ENCODE results near the gene DDRGK1.

The DDRGK1 gene

DNA sequence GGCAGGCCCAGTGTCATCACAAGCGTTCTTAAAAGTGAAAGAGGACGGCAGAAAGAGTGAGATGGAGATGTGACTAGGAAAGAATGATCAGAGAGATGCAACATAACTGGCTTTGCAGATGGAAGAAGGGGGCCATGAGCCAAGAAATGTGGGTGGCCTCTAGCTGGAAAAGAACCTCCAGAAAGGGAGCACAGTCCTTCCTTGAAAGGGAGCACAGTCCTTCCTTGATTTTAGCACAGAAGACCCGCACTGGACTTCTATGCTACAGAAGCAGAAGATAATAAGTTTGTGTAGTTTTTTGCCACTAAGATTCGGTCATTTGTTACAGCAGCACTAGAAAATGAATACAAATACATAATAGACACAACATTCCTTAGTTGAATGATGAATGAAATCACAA lies 24.2 kb downstream of the DDRGK1 start:
- DNase-seq: no peak

GRCh38 chr20:3177746-3178485 lies 26.6 kb downstream of the DDRGK1 start:
- DNase-seq: no peak

GRCh38 chr20:3175270-3175669 lies 29.2 kb downstream of the DDRGK1 start:
- no peak for DNase-seq

DNA sequence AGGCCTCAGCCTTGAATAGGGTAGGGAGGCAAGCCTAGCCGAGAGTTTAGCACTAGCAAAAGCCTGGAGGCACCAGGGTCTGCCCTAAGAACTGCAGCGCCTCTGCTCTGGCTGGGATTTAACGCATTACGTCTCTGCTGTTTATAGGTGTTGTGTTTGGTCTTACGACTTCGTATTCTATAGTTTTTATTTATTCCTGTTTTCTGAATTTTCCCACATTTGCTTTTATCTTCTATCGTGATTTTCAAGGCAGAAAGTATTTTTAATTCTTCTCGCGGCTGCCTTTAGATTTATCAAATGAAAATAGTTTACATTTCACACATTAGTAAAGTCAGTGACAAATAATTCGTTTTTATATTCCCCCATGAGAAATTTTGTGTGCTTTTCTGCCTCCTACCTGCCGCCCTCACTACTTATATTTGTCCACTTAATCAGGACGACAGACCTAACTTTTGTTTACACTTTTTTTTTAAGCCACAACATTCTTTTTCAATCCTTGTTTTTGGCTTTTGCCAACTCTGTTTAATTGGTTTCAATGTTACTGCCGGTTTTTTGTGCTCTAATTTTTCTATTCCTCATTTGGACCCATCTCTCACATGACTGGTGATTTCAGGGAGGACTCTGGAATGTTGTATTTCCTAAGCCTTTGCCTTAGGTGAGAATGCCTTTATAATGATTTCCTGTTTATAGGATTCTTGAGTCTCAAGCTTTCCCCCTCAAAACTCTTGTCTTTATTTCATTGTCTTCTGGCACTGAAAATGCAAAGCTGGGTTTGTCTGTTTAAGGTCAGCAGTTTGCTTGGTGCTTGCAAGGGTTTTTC lies 29.8 kb downstream of the DDRGK1 start:
- no peak for DNase-seq

- DNase-seq: peak; percentile 37
Observed at GRCh38 chr20:3173610-3174441, 30.7 kb downstream of the DDRGK1 start.

DNA sequence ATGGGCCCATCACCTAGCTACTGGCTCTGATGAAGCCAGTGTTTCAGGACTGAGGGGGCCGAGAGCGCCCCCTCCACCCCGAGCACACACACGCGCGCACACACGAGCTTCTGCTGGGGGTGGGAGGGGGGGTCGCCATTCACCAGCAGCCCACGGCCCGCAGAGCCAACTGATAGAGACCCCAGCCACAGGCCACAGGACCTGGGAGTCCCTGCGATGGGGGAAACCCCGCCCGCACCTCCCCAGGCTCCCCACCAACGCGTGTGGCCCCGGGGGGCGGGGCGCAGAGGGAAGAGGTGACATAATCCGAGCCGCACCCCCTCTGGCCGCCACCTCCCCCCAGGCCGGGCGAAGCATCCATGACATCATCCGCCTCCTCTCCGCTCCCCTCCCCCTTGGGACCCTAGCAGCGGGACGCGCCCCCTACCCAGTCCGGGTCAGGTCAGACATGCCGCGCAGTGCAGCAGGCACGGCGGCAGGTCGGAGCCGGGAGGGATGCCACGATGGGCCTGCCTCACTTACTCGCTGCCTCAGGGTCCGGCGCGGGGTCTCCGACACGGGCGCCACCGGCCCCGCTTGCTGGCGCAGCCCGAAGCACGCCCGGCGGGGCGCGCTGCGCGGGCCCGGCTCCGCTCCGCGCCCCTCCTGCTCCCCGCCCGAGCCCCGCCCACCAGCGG lies 31.4 kb downstream of the DDRGK1 start, which contains the start of gene LZTS3:
TSS of gene LZTS3 (minus strand) at position 617 of the 677 bp plus-strand sequence. CDS start 6,386 bp downstream, outside the sequence.
- peak; percentile 84 for DNase-seq

DNA sequence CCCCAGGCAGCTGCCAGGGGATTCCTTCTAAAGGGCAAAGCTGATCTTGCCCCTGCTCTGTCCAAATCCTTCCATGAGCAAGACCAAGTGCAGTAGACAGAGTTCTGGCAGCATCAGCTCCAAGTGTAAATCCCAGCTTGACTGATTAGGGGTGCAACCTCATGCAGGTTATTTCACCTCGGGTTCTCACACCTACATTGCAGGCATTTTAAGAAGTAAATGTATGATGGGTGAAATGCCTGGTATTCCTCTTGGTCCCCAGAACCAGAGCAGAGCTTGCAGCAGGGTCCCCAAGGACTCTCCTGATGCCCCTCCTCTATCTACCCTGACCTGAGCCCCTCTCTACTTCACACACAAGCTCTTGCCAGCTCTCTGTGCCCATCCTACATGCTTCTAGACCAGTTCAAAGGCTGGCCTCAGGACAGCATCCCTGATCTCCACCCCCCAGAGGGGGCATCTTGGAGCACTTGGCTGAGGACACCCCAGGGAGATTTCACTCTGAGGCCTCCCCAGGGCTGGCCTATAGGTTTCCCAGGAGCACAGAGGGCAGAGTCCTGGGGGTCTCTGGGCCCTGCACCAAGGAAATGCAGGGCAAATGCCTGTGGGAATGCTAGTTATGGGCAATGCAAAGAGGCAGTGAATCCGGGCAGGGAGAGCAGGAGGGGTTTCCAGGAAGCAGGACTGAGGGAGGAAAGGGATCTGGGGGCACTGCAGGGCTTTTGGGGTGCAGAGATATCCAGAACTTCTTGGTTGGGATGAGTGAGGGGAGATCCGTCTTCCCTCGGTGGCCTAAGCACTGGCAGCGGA lies 32.2 kb downstream of the DDRGK1 start:
- DNase-seq: peak; percentile 10

DNA sequence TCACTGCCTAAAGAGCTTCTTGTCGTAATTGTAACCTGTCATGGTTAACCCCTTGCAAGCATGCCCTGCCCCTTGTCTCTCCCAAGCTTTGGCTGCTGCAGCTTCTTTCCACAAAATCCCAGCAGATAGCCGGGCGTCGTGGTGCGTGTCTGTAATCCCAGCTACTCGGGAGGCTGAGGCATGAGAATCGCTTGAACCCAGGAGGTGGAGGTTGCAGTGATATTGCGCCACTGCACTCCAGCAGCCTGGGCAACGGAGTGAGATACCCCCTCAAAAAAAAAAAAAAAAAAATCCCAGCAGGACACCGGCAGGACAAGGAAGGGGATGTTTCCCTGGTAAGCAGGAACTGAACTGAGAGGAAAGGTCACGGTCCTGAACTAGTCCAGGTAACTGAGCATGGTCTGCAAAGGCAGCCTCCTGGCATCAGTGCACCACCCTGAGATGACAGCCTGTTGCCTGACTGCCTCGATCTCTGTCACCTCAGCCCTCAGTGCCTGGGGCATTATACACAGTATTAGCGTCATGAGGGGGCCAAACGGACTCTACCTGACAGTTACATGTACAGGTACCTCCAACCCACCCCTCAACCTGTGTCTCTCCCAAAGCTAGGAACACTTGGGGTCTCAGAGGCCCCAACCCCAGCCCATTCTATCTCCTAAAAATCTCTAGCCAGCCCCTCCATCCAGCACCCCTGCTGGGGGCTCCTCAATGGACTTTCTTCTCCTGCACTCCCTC lies 32.9 kb downstream of the DDRGK1 start:
- DNase-seq: no peak

DNA sequence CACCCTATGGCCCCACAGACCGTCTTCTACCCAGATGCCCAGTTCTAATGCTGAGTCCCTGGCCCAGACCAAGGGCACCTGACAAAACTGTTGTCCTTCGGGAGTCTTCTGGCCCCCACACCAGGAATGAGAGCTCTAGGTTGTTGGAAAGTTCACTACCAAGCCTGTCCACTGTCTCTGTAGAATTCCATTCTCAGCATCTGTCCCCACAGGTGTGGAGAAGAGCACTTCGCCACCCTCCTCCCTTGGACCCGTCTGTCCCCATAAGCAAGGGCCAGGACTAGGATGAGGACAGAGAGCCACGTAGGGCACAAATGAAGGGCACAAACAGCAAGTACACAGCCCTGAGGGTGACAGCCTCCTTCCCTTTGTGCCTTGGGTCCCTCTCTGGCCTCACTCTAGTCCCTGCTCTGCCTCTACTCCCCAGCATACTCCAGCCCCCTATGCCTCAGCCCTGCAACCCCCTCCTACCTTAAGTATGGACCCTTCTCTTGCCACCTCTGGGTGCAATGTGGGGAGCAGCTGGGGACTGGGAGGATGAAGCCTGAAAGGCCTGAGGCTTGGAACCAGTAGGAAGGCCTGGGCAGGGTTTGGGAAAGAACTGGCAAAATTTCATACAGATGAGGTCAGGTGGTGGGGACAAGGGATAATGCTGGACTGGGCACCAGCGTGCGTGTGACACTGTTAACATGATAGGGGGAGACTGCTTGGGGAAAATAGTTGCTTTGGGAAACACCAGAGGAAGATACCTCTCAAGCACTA lies 35.5 kb downstream of the DDRGK1 start:
- no peak for DNase-seq

DNA sequence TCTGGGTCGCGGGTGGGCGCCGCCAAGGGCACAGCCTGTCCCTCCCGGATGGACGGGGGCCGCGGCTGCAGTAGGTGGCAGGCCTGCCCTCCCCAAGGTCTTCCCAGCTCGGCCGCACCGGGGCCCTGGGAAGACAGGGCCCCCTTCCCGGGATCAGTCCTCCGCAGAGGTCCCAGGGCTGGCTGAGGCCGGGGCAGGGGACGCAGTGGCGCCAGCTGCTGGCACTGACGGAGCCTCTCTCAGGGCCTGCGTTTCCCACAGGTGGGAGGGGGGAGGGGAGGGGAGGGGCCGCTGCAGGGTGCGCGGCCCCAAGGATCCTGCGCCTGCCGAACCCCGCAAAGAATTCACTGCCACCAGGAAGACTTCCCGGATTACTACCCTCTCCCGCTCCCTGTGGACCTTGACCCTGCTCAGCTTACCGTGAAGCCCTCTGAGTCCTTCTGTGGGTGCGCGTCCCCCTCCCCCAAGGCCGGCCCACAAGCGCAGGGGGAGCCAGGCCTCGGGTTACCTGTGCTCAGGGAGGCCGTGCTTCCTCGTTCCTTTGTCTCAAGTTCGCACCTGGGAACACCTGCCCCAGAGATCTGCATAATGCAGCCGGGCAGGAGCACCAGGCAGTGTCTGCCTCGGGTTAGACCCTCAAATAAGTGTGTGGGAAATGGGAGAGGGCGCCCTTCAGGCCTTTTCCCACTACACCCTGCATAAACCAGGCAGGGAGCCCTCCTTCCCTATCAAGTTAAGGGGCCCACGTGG lies 36.2 kb downstream of the DDRGK1 start:
- no peak for DNase-seq

- DNase-seq: no peak
Observed at GRCh38 chr20:3167738-3168078, 36.8 kb downstream of the DDRGK1 start.

GRCh38 chr20:3166913-3167342 lies 37.6 kb downstream of the DDRGK1 start:
- no peak for DNase-seq

DNA sequence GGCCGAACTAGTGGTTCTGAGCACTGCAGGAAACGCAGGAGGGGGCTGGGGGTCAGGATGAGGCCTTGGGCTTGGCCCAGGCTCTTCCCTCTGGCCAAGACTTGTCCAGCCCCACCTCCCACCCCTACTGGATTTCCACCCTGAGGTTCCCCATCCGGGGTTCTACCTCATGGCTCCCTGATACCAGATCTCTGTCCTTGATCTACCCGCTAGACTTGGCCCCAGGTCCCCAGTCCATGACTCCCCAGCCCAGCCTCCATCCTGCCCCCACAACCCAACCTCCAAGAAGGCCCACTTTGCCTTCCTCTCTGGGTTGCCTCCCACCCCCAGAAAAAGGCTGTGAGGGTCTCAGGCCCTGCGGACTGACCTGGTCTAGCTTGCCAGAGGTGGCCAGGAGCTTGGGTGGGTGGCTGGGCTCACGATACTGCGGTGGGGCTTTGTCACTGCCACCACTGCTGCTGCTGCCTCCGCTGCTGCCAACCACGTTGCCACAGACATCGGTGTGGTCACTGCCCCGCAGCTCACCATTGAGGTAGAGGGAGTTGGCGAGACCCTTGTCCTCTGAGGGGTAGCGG lies 38.1 kb downstream of the DDRGK1 start:
- no peak for DNase-seq

GRCh38 chr20:3165473-3166337 lies 38.8 kb downstream of the DDRGK1 start:
- DNase-seq: no peak

GRCh38 chr20:3164763-3165410 lies 39.6 kb downstream of the DDRGK1 start:
- no peak for DNase-seq

DNA sequence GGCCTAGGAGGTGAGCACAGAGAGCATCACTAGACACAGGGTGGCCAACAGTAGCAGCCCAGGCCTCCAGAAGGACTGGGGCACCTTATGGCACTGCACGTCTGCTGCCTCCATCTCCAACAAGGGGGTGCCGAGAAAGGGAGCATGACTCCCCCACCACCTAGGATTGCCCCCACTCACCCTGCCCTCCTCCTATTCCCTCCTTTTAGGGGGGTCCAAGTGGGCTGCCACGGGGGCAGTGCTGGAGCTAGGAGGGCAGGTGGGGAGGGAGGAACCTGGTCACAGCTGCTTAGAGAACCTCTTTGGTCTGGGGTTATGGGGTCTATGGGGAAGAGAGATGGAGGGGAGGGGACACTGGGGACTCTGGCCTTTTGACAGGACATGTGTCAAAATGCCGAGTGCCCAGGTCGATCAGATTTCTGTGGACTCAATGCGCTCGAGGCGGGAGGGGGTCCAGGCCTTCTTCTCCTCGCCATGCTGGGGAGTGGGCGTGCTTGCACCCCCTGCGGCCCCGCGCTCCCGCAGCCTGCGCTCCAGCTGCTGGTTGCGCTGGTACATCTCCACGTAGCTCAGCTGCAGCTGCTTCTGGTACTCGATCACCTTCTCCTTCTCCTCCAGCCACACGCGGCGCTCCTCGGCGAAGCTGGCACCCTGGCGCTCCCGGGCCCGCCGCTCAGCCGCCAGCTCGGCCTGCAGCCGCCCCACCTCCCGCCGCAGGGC lies 40.3 kb downstream of the DDRGK1 start:
- no peak for DNase-seq

All from NCI-H2227 treated with DMSO at 0.1 percent for 48 hours (cell line).